Stimulated activated naive CD8-positive, alpha-beta T cell treated with anti-CD3 and anti-CD28 coated beads, Interleukin-15, Interleukin-2, amounts not matched to agents 100 ng/mL and 50 ng/mL, for 24 hours (primary cell): Measurements from ENCODE around the gene HMGXB4.

Experiments
- H3K27ac Mint-ChIP-seq: one replicate; pipeline ENCODE4 v1.8.0; 2021; ENCODE audit warnings: mild to moderate bottlenecking, mixed read lengths
- H3K27me3 Mint-ChIP-seq: one replicate; pipeline ENCODE4 v1.8.0; 2021; ENCODE audit warnings: mixed read lengths
- H3K36me3 Mint-ChIP-seq: one replicate; pipeline ENCODE4 v1.8.0; 2021; ENCODE audit warnings: low read depth, mixed read lengths
- H3K4me1 Mint-ChIP-seq: one replicate; pipeline ENCODE4 v1.8.0; 2021; ENCODE audit warnings: low read depth, mixed read lengths
- H3K4me3 Mint-ChIP-seq: one replicate; pipeline ENCODE4 v1.8.0; 2021; ENCODE audit warnings: mild to moderate bottlenecking, mixed read lengths
- H3K9me3 Mint-ChIP-seq: one replicate; pipeline ENCODE4 v1.8.0; 2021; ENCODE audit warnings: mixed read lengths

The HMGXB4 gene

DNA sequence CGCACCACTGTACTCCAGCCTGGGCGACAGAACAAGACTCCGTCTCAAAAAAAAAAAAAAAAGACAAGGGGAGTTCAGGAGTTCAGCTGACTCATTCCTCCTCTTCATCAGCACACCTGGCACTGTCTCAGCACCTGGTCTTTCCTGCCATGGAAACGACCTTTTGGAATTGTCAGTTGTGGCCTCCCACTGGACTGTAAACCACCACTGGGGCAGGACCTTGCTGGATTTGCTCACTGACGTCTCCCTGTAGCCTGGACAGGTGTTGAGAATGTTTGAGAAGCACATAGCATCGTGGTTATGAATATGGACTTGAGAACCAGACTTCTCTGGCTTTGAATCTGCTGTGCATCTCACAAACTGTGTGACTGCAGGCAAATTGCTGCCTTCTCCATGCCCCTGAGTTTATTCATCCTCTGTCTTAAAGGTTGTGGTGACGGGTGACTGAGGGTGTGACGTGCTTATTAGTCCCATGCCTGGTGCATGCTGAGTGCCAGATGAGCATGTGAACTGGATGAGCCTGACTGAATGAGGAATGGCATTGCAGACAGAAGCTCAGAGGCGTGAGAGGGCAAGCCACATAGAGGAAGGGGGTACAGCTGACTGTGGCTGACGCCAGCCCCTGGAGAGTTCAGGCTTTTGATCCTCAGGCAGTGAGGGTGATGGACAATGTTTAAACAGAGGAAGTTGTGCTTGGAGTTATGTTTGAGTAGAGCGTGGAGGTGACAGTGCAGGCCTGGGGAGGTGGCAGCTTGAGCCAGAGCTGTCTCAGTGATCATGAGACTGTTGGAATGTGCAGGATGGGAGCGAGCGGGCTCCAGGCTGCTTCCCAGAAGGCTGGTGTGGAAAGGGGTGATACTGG lies 55.1 kb downstream of the HMGXB4 start:
- H3K27me3 Mint-ChIP-seq: no peaks in the 10 kb centered on the region
- no peaks in the 10 kb centered on the region for H3K9me3 Mint-ChIP-seq
- peaks cover 66% of the 10 kb centered on the region for H3K4me1 Mint-ChIP-seq
- H3K27ac Mint-ChIP-seq: peak overlapping the region; percentile 67
- no peak overlapping the region for H3K4me3 Mint-ChIP-seq
- H3K36me3 Mint-ChIP-seq: no peaks in the 10 kb centered on the region

DNA sequence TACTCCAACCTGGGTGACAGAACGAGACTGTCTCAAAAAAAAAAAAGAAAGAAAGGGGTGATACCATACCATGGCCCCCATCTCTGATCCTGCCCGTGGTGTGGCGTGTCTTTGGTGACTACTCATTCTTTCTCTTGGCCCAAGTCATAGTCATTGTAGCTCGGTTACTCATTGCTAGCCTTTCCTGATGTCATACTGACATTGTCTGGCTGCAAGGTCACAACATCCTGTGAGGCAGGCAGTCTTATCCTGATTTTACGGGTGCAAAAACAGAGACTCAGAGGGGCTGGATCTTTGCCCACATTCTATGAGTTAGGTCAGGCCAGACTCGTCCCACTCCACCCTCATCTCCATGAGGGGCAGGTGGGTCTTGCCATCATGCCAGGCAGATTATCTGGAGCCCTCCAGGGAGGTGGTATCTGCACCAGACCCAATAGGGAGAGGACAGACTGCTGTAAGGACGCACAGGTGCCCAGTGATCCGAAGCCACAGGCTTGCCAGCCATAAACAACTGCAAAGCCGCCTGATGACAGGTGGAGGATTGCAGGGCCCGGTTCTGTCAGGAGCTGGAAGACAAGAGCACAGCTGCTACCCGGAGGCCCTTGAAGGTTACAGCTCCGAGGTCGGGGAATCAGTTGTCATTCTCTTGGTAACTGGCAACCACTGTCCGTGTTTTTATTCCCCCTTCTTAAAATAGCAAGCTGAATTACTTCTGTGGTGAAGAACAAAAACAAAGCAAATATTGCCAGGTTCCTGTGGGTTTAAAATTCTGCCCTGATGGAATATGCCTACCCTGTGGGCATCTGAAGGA lies 56.2 kb downstream of the HMGXB4 start:
- no peaks in the 10 kb centered on the region for H3K36me3 Mint-ChIP-seq
- H3K9me3 Mint-ChIP-seq: no peaks in the 10 kb centered on the region
- H3K27ac Mint-ChIP-seq: peak overlapping the region; percentile 41
- H3K4me1 Mint-ChIP-seq: peaks cover 55% of the 10 kb centered on the region
- no peaks in the 10 kb centered on the region for H3K27me3 Mint-ChIP-seq
- H3K4me3 Mint-ChIP-seq: no peak overlapping the region

DNA sequence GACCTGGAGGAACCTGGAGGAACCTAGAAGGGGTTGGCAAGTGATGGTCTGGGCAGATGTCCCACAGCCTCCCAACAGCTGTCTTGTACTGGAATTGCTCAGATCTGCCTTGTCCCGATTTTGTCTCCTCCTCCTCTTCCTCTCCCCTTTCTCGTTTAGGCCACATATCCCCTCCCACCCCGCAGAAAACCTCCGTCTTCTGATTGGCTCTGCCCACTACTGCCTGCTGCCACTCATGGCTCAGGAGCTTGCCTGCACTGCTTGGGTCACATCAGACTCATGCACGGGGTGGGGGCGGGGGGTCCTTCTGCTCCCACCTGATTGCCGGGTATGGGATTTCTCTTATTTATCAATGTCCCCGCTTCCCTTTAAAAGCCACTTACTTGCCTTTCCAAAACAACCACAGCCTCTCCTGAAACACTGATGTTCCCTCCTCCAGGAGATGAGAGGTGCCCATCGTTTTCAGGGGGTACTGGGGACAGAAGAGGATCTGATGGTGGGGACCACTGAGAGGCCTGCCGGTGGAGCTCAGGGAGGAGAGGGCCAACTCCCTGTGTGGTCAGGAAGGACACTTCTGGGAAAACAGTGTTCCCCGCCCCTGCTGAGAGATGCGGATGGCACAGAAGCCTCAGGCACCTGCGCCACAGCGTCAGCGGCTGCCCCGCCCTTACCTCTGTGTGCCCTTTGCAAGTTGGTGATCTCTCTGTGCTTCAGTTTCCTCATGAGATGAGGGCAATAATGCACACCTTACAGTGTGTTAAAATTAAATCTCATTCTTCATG lies 57.1 kb downstream of the HMGXB4 start:
- Mint-ChIP-seq H3K36me3 (no peaks in the 10 kb centered on the region), H3K4me3 (no peak overlapping the region), H3K4me1 (peaks cover 47% of the 10 kb centered on the region), H3K27ac (peak overlapping the region; percentile 41), H3K27me3 (no peaks in the 10 kb centered on the region), H3K9me3 (no peaks in the 10 kb centered on the region)

DNA sequence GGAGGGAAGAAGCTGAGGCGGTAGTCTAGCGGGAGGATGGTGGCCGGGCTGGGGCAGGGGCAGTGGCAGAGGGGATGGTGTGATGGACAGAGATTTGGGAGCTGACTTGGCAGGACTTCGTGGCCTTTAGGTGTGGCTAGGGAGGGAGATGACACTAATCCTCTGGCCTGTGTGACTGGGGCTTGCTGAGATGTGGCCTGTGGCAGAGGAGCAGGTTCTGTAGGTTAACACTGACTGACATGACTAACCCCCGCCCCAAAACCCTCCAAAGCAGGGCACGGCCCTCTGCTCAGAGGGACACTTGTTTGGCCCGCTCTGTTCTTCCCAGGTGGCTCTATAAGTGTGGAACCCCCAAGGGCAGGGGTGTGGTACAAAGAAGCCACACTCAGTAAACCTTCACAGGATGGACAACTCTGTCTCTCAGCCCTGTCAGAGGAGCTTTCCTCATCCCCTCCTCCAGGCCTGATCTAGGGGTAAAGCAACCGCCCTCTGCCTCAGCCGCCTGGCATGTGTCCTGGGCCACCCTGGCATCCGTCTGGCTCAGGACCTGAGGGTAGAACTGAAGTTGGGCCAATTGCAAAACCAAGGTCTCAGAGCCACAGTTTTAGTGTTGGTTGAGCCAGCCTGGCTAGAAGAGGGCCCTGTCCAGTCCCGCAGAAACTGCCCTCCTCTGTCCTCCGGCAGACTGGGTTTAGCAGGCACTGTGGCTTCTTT lies 58.0 kb downstream of the HMGXB4 start:
- no peaks in the 10 kb centered on the region for H3K36me3 Mint-ChIP-seq
- peak overlapping the region; percentile 13 for H3K27ac Mint-ChIP-seq

DNA sequence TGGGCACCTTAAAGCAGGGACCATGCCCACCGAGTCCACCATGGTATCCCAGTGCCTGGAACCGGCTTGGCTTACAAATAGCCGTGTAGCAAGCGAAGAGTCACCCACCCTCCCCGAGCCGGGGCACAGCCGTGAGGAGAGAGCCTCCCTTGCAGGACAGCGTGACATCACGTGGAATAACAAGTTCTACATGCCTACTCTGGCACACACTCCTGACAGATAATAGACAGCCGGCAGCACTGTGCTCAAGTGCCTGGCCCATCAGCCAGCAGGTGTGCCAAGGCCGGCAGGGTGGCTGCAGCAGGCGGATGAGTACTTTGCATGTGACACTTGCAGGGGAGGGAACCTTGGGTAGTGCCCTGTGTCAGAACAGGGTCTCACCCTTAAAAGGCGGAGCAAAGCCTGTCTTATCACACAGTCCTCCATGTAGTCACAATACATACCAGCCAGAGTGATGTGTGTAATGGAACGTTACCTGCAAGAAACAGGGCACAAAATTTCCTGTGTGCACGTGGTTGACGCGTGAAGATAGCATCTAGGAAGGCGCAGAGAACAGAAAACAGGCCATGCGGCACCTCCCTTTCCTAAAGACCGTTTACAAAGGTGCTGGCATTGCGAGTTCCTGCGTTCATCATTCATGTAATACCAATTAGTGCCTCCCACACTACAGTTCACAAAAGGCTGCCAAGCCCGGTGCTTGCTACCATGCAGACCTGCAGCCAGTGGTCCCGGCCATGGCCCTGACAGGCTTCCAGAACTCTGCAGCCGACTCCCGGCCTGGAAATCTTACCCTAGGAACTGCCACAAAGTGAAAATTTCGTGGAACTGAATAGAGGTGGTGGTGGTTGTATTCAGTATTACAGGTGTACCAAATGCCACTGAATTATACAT lies 58.8 kb downstream of the HMGXB4 start:
- H3K4me1 Mint-ChIP-seq: peaks cover 29% of the 10 kb centered on the region
- no peaks in the 10 kb centered on the region for H3K9me3 Mint-ChIP-seq
- no peak overlapping the region for H3K4me3 Mint-ChIP-seq
- H3K27me3 Mint-ChIP-seq: no peaks in the 10 kb centered on the region
- no peaks in the 10 kb centered on the region for H3K36me3 Mint-ChIP-seq
- H3K27ac Mint-ChIP-seq: no peak overlapping the region

More for the DNA sequence above, 58.0 kb downstream of the HMGXB4 start:
- Mint-ChIP-seq H3K9me3 (no peaks in the 10 kb centered on the region), H3K4me3 (no peak overlapping the region), H3K4me1 (peaks cover 37% of the 10 kb centered on the region), H3K27me3 (no peaks in the 10 kb centered on the region)

DNA sequence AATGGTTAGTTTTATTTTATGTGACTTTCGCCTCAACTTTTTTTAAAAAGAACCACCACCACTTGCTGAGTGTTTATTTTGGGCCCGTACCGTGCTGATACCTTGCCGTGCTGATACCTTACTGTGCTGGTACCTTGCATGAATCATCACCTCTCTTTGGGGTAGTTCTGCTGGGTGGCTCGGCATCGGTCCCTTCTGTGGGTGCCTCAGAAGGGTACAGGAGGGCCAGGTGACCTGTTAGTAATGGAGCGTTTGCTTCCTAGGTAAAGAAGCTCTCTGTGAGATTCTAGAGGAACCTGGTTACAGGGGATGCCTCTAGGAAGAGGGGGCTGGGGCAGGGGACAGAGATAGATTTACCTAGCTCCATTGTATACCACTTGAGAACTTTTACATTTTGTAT lies 59.5 kb downstream of the HMGXB4 start:
- no peaks in the 10 kb centered on the region for H3K27me3 Mint-ChIP-seq
- H3K36me3 Mint-ChIP-seq: peaks cover 2% of the 10 kb centered on the region
- H3K27ac Mint-ChIP-seq: no peak overlapping the region
- peaks cover 25% of the 10 kb centered on the region for H3K4me1 Mint-ChIP-seq
- no peaks in the 10 kb centered on the region for H3K9me3 Mint-ChIP-seq
- H3K4me3 Mint-ChIP-seq: no peak overlapping the region

GRCh38 chr22:35317680-35318290 lies 60.5 kb downstream of the HMGXB4 start:
- no peaks in the 10 kb centered on the region for H3K27me3 Mint-ChIP-seq
- peaks cover 3% of the 10 kb centered on the region for H3K36me3 Mint-ChIP-seq
- H3K4me3 Mint-ChIP-seq: no peak overlapping the region
- H3K27ac Mint-ChIP-seq: no peak overlapping the region
- no peaks in the 10 kb centered on the region for H3K9me3 Mint-ChIP-seq
- peaks cover 16% of the 10 kb centered on the region for H3K4me1 Mint-ChIP-seq

DNA sequence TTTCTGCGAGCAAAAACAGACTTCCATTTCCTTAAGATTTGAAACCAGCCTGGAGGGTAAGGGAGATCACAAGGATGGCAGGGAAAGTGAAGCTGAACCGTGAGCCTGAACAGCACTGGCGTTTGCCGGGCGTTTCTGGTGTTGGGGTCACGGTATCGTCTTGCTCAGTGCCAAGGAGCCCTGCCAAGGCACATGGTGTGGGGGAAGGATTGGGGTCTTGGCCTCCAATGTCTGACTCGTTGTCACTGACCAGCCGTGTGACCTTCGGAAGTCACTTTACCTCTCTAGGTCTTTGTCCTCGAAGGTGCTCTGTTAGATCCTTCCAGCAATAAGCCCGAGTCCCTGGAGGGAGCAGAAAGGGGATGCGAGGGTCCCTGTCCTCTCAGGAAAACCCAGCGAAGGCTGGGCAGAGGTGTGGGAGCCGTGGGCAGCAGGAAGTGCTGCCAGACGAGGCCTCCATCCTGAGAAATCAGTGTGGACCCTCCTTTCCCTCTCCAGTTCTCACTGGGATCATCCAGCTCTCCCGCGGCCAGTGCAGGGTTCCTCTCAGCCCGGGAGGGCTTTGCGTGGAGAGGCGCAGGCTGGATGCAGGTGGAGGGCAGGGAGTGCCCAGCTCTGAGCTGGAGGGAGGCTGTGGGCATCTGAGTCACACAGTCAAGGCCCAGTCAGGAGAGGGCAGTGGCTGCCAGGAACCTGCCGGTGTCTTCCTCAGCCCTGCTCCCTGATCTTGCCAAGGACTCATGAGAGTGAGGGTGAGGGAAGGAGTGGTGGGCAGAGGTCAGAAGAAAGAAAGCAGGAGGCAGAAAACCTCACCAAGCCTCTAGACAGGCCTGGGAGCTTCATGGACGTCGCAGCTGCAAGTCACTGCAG lies 61.3 kb downstream of the HMGXB4 start:
- Mint-ChIP-seq H3K36me3 (peaks cover 3% of the 10 kb centered on the region), H3K4me1 (peaks cover 9% of the 10 kb centered on the region), H3K27ac (no peak overlapping the region)

GRCh38 chr22:35319244-35319985 lies 62.1 kb downstream of the HMGXB4 start:
- Mint-ChIP-seq H3K36me3 (peaks cover 3% of the 10 kb centered on the region), H3K27me3 (no peaks in the 10 kb centered on the region)

More for the DNA sequence above, 61.3 kb downstream of the HMGXB4 start:
- no peaks in the 10 kb centered on the region for H3K9me3 Mint-ChIP-seq
- H3K27me3 Mint-ChIP-seq: no peaks in the 10 kb centered on the region
- H3K4me3 Mint-ChIP-seq: no peak overlapping the region

GRCh38 chr22:35322126-35322525 lies 64.8 kb downstream of the HMGXB4 start:
- Mint-ChIP-seq H3K4me3 (no peak overlapping the region), H3K27me3 (no peaks in the 10 kb centered on the region), H3K36me3 (peaks cover 16% of the 10 kb centered on the region), H3K27ac (no peak overlapping the region), H3K9me3 (no peaks in the 10 kb centered on the region), H3K4me1 (no peaks in the 10 kb centered on the region)

More at GRCh38 chr22:35319244-35319985, 62.1 kb downstream of the HMGXB4 start:
- Mint-ChIP-seq H3K9me3 (no peaks in the 10 kb centered on the region), H3K27ac (no peak overlapping the region), H3K4me3 (no peak overlapping the region), H3K4me1 (peaks cover 3% of the 10 kb centered on the region)

GRCh38 chr22:35322893-35323292 lies 65.6 kb downstream of the HMGXB4 start:
- Mint-ChIP-seq H3K9me3 (no peaks in the 10 kb centered on the region), H3K4me3 (no peak overlapping the region), H3K36me3 (peaks cover 16% of the 10 kb centered on the region), H3K27me3 (no peaks in the 10 kb centered on the region), H3K4me1 (no peaks in the 10 kb centered on the region), H3K27ac (no peak overlapping the region)

DNA sequence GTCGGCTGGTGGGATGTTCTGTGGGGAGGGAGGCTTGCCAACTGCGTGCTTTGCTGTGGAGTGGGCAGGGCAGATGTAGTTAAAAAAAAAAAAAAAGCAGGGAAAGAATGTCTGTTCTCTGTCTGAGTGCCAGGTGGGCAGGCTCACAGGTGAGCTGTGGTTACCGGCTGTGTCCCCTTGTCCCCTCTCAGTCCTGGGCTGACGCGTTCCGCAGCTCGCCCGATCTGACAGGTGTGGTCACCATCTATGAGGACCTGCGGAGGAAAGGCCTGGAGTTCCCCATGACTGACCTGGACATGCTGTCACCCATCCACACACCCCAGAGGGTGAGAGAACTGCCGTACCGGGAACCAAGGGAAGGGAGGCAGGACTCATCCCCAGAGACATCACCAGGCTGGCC lies 66.0 kb downstream of the HMGXB4 start:
- Mint-ChIP-seq H3K27ac (no peak overlapping the region), H3K27me3 (no peaks in the 10 kb centered on the region), H3K4me1 (peaks cover 2% of the 10 kb centered on the region), H3K9me3 (no peaks in the 10 kb centered on the region), H3K36me3 (peaks cover 16% of the 10 kb centered on the region), H3K4me3 (no peak overlapping the region)
